OCI-LY1 (cell line): ENCODE data around the gene IGF1R.

Experiments
- H2AFZ ChIP-seq: fragments of 200-600 bp; sonication (generic), shearing (Covaris generic); 2 replicates; pipeline ENCODE4 v1.6.0; 2014; ENCODE audit warnings: antibody characterized with exemption, mild to moderate bottlenecking, low read length
- H3F3A ChIP-seq: fragments of 200-600 bp; sonication (generic), shearing (Covaris generic); 2 replicates; pipeline ENCODE4 v1.6.0; 2014; ENCODE audit warnings: mild to moderate bottlenecking, antibody characterized with exemption, low read length, moderate library complexity; ENCODE audit not compliant: insufficient read depth
- H3K27ac ChIP-seq: fragments of 200-600 bp; sonication (generic); 2 replicates; pipeline ENCODE4 v1.5.1; 2014; ENCODE audit warnings: low read length, mixed run types, mild to moderate bottlenecking, low read depth; ENCODE audit not compliant: poor library complexity, severe bottlenecking
- H3K27me3 ChIP-seq: fragments of 200-600 bp; sonication (generic); 2 replicates; pipeline ENCODE4 v1.6.0; 2014; ENCODE audit warnings: antibody characterized with exemption, mild to moderate bottlenecking, low read length, moderate library complexity; ENCODE audit not compliant: insufficient read depth
- H3K36me3 ChIP-seq: fragments of 200-600 bp; sonication (generic); 2 replicates; pipeline ENCODE4 v1.6.1; 2014; ENCODE audit warnings: mild to moderate bottlenecking, antibody characterized with exemption, low read length, moderate library complexity, mixed read lengths; ENCODE audit not compliant: insufficient read depth
- H3K4me1 ChIP-seq: fragments of 200-600 bp; sonication (generic); 2 replicates; pipeline ENCODE4 v1.5.1; 2014; ENCODE audit warnings: mild to moderate bottlenecking, low read length, moderate library complexity; ENCODE audit not compliant: insufficient read depth, severe bottlenecking
- H3K4me2 ChIP-seq: fragments of 200-600 bp; sonication (generic), shearing (Covaris generic); 2 replicates; pipeline ENCODE4 v1.6.1; 2014; ENCODE audit warnings: low read length
- H3K4me3 ChIP-seq: fragments of 200-600 bp; sonication (generic); 2 replicates; pipeline ENCODE4 v1.5.1; 2014; ENCODE audit warnings: low read length, low read depth, mild to moderate bottlenecking, mixed read lengths; ENCODE audit not compliant: poor library complexity, severe bottlenecking
- H3K79me2 ChIP-seq: fragments of 200-600 bp; shearing (Covaris generic); 2 replicates; pipeline ENCODE4 v1.6.1; 2016; ENCODE audit warnings: mixed run types, low read length, mixed read lengths; ENCODE audit not compliant: insufficient read depth
- H3K9ac ChIP-seq: fragments of 200-600 bp; sonication (generic), shearing (Covaris generic); 2 replicates; pipeline ENCODE4 v1.6.1; 2014; ENCODE audit warnings: mild to moderate bottlenecking, low read length, mixed read lengths
- H3K9me2 ChIP-seq: fragments of 200-600 bp; sonication (generic), shearing (Covaris generic); 2 replicates; pipeline ENCODE4 v1.6.1; 2014; ENCODE audit warnings: low read depth, mild to moderate bottlenecking, low read length, mixed read lengths
- H3K9me3 ChIP-seq: fragments of 200-600 bp; shearing (Covaris generic); 2 replicates; pipeline ENCODE4 v1.6.1; 2014; ENCODE audit warnings: low read length, mixed read lengths
- H4K20me1 ChIP-seq: fragments of 200-600 bp; sonication (generic), shearing (Covaris generic); 2 replicates; pipeline ENCODE4 v1.6.0; 2016; ENCODE audit warnings: mild to moderate bottlenecking, low read length; ENCODE audit not compliant: insufficient read depth
- EZH2 ChIP-seq: fragments of 200-600 bp; sonication (generic), shearing (Covaris generic); IDR thresholded peaks from 2 replicates; pipeline ENCODE4 v1.8.0; 2017; ENCODE audit warnings: borderline replicate concordance, mixed run types, mild to moderate bottlenecking, antibody characterized with exemption, low read length, moderate library complexity, mixed read lengths
- TF ChIP-seq, protein P1 (sequence below): fragments of 200-600 bp; sonication (generic), shearing (Covaris generic); IDR thresholded peaks from 2 replicates; pipeline ENCODE4 v1.5.1; 2017; ENCODE audit warnings: mild to moderate bottlenecking, antibody characterized with exemption, low read length, moderate library complexity, mixed read lengths

Gene IGF1R

DNA sequence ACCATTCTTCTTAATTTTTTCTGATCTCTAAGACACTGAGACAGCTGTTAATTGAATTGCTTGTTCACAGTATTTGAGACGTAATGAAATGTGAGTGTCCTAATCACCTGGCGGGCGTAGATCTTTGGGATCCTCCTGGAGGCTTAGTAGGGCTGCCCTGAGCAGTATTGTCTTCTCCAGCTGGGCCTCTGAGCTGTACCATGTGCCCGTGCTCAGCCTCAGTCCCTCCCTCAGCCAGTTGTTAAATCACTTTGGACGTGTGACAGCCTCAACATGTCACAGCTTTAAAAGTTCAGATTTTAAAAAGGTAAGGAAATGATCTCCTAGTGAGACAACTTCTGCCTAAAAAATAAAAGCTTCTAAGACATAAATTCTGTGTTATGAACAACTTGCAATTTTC lies 35.5 kb downstream of the IGF1R start:
- H3K4me3 ChIP-seq: no peak overlapping the region

DNA sequence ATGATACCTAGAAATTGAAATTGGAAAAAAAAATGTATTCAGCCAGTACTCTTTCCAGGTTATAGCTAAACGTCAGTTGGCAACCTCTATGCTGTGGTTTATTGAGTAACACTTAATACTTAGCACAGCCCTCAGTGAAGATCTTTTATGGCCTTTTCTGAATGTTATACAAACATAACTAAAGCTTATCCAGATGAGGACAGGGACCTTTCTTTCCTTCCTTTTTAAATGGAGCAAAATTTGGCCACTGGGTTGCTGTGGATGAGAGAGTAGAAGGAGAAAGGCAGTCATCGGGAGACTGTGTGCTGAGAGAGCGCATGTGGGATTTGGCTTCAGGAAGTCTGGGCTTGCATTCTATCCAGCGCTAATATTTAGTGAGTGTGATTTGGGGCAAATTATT lies 36.1 kb downstream of the IGF1R start:
- Histone ChIP-seq H4K20me1 (no peaks in the 10 kb centered on the region), H3K79me2 (no peaks in the 10 kb centered on the region), H3K4me1 (no peaks in the 10 kb centered on the region), H3K27ac (no peak overlapping the region), H3K4me3 (no peak overlapping the region), H2AFZ (no peak overlapping the region), H3K9ac (no peak overlapping the region), H3F3A (no peaks in the 10 kb centered on the region), H3K36me3 (no peaks in the 10 kb centered on the region), H3K9me2 (no peaks in the 10 kb centered on the region), H3K4me2 (no peak overlapping the region), H3K9me3 (no peaks in the 10 kb centered on the region), H3K27me3 (no peaks in the 10 kb centered on the region; the same call in 1 of the 2 replicates)
- TF ChIP-seq, protein P1, sequence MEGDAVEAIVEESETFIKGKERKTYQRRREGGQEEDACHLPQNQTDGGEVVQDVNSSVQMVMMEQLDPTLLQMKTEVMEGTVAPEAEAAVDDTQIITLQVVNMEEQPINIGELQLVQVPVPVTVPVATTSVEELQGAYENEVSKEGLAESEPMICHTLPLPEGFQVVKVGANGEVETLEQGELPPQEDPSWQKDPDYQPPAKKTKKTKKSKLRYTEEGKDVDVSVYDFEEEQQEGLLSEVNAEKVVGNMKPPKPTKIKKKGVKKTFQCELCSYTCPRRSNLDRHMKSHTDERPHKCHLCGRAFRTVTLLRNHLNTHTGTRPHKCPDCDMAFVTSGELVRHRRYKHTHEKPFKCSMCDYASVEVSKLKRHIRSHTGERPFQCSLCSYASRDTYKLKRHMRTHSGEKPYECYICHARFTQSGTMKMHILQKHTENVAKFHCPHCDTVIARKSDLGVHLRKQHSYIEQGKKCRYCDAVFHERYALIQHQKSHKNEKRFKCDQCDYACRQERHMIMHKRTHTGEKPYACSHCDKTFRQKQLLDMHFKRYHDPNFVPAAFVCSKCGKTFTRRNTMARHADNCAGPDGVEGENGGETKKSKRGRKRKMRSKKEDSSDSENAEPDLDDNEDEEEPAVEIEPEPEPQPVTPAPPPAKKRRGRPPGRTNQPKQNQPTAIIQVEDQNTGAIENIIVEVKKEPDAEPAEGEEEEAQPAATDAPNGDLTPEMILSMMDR: no peak
- TF ChIP-seq EZH2: no peak

More for the DNA sequence above, 35.5 kb downstream of the IGF1R start:
- Histone ChIP-seq H3K4me1 (no peaks in the 10 kb centered on the region), H3K27me3 (no peaks in the 10 kb centered on the region; the same call in 1 of the 2 replicates), H3K36me3 (no peaks in the 10 kb centered on the region), H3K9me2 (no peaks in the 10 kb centered on the region), H4K20me1 (no peaks in the 10 kb centered on the region), H3K9ac (no peak overlapping the region), H3F3A (no peaks in the 10 kb centered on the region), H3K4me2 (no peak overlapping the region), H3K9me3 (no peaks in the 10 kb centered on the region), H3K79me2 (no peaks in the 10 kb centered on the region), H3K27ac (no peak overlapping the region), H2AFZ (no peak overlapping the region)
- TF ChIP-seq, protein P1: no peak
- no peak for TF ChIP-seq EZH2

DNA sequence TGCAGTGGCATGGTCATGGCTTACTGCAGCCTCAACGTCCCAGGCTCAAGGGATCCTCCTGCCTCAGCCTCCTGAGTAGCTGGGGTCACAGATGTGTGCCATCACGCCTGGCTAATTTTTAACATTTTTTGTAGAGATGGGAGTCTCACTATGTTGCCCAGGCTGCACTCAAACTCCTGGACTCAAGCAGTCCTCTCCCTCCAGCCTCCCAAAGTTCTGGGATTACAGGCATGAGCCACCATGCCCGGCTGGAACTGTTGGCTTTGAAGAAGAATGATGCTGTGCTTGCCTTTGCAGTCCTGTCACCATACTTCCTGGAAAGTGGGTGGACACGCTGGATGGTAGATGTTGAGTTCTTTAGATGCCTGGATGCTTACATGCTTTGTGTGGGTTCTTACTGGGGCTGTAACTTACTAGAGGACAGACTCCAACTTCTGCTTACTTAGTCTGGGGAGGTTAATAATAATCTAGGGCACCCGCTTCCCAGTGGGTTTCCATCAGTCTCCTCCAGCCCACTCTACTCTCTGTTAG lies 36.7 kb downstream of the IGF1R start:
- H3K9me2 ChIP-seq: no peaks in the 10 kb centered on the region
- no peaks in the 10 kb centered on the region for H3F3A ChIP-seq
- no peak overlapping the region for H3K4me2 ChIP-seq
- no peaks in the 10 kb centered on the region for H3K36me3 ChIP-seq
- H3K27ac ChIP-seq: no peak overlapping the region
- H3K9me3 ChIP-seq: no peaks in the 10 kb centered on the region
- no peak overlapping the region for H3K4me3 ChIP-seq
- H3K4me1 ChIP-seq: no peaks in the 10 kb centered on the region
- no peaks in the 10 kb centered on the region; the same call in 1 of the 2 replicates for H3K27me3 ChIP-seq
- H4K20me1 ChIP-seq: no peaks in the 10 kb centered on the region
- H3K79me2 ChIP-seq: no peaks in the 10 kb centered on the region
- TF ChIP-seq, protein P1: no peak
- TF ChIP-seq EZH2: no peak
- H2AFZ ChIP-seq: no peak overlapping the region
- H3K9ac ChIP-seq: no peak overlapping the region
